ENCODE measurements around the gene DGCR2.
A peak's percentile ranks its signal among the peaks of the same experiment; 100 is the strongest.
"Not testable (repeated sequence)": the region's sequence is repeated elsewhere in the genome, so short reads cannot be mapped to it uniquely, and the experiment has no call there.

The DGCR2 gene

DNA sequence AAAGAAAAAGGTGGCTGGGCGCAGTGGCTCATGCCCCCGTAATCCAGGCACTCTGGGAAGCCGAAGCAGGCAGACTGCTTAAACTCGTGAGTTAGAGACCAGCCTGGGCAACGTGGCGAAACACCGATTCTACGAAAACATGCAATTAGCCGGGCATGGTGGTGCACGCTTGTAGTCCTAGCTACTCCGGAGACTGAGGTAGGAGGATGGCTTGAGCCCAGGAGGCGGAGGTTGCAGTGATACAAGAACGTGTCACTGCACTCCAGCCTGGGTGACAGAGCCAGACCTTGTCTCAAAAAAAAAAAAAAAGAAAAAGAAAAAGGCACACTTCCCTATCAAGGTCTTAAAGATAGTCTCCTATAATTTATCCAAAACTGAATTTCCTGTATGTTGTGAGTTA lies 39.4 kb downstream of the DGCR2 start:
- DNase-seq (ENCODE audit: low read depth), result no peak

DNA sequence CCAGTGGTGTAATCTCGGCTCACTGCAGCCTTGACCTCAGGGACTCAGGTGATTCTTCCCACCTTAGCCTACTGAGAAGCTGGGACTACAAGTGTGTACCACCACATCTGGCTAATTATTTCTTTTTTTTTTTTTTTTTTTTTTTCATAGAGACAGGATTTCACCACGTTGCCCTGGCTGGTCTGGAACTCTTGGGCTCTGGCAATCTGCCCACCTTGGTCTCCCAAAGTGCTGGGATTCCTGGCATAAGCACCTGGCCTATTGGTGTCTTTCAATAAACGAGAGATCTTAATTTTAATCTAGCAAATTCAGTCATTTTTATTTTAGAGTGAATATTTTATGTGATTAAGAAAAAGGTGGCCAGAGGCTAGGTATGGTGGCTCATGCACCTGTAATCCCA lies 40.1 kb downstream of the DGCR2 start:
- no peak for DNase-seq (ENCODE audit: low read depth)

DNA sequence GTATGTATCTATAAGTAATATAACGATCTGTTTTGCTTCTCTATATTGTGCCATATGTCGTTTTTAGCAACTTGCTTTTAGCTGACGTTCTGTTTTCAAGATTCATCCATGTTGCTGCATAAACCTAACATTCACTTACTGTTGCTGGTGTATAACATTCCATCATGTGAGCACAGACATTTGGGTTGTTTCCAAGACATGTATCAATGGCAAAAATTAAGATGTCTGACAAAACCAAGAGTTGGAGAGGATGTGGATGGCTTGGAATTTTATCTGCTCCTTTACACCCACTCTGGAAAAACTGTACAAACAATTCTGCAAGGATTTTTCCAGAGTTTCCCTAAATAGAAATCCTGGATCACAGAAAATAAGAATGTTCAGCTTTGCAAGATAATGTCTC lies 40.9 kb downstream of the DGCR2 start:
- no peak for DNase-seq (ENCODE audit: low read depth)

DNA sequence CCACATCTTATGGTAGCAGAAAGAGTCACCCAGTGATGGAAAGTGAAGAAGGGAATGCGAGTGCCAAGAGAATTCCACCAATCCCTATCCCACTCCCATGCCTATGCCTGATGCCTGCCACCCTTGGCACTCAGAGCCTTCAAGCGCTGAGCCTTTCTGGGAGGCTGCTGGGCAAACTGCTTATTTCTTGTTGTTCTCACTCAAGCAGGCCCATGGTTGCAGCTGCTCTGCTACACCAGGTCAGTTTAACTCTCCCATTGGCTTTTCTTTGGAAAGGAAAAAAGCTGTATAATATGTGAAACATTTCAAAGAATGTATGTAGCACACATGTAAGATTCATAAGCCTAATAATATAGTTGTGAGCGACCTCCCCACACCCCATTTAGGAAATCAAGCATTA lies 41.4 kb downstream of the DGCR2 start:
- DNase-seq (ENCODE audit: low read depth), result no peak

DNA sequence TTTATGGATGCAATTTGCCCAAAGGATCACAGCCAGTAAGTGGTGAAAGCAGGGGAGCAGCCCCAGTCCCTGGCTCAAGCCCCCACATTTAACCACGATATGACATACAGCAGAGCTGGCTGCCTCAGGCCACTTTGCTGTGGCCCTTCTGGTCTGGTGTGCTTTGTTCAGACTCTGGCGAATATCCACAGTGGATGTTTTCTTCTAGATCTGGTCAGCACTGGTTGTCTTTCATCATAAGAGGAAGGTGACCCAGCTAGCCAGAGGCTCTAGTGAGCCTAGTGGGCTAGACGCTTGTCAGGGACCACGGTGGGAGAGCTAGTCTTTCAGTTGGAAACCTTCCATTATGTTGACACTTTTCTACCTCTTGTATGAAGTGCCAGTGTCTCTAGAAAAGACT lies 42.5 kb downstream of the DGCR2 start:
- DNase-seq (ENCODE audit: low read depth), result no peak

DNA sequence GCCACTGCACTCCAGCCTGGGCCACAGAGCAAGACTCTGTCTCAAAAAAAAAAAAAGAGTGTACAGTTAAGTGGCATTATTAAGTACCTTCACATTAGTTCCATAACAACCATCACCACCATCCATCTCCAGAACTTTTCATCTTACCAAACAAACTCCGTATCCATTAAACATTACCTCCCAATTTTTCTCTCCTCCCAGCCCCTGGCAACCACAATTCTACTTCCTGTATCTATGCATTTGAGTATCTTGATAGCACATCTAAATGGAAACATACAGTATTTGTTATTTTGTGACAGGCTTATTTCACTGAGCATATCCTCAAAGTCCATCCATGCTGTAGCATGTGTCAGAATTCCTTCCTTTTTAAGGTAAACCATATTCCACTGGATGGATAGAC lies 46.8 kb downstream of the DGCR2 start:
- DNase-seq (ENCODE audit: low read depth), result no peak

DNA sequence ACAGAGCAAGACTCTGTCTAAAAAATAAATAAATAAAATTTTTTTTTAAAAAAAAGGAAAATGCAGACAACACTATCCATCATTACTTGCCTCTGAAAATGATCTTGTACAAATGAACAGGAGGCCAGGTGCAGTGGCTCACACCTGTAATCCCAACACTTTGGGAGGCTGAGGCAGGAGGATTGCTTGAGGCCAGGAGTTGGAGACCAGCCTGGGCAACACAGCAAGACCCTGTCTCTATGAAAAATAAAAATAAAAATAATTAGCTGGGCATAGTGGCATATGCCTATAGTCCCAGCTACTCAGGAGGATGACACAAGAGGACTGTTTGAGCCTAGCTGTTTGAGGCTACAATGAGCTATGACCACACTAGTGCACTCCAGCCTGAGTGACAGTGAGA lies 49.4 kb downstream of the DGCR2 start:
- DNase-seq (ENCODE audit: low read depth), result not testable (repeated sequence)

DNA sequence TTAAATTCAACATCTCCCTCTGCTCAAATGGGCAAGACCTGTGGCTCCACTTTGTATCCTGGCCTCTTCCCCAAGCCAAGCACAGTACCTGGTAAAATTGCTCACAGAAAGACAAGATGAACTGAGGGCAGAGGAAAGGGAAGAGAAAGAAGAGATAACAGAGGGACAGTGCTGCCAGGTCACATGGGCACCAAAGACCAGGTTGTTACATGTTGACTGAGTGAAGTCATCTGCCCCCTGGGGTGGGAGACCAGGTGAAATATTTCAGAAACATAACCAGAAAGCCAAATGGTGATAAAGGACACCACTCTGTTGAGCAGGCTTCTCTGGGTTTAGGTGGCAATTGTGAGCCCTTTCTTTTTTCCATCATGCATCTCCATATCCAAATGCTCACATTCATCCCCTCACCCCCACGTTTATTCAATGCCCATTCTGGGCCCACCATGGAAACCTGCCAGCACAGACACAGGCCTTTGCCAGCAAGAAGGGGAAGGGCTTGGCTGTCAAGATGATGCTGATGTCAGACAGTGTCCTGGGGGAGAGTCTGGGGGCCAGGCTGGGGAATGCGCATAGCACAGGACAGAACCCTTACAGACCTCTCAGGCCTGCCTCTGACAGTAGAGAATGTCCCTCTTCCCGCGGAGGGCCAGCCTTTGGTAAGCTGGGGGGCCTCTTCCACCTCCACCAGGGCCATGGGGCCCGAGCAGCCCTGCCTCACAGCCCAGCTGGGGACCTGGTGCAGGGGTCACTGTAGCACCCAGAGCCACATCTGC lies 51.6 kb downstream of the DGCR2 start:
- no peak for DNase-seq (ENCODE audit: low read depth)

DNA sequence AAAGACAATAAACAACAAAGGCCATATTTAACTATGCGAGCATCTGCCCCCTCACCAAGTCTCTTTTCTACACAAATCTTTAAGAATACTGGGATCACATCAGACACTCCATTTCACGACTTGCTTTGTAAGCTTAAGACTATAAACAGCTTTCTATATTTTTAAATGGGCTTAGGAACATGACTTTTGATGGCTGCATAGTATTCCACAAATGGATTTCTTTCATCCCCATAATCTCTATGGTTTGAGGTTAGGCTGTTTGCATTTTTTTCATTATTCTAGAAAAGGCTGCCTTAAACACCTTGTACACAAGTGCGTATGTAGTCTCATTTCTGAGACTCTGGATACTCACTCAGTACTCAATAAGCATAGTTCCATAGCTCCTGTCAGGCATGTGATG lies 52.8 kb downstream of the DGCR2 start:
- no peak for DNase-seq (ENCODE audit: low read depth)

DNA sequence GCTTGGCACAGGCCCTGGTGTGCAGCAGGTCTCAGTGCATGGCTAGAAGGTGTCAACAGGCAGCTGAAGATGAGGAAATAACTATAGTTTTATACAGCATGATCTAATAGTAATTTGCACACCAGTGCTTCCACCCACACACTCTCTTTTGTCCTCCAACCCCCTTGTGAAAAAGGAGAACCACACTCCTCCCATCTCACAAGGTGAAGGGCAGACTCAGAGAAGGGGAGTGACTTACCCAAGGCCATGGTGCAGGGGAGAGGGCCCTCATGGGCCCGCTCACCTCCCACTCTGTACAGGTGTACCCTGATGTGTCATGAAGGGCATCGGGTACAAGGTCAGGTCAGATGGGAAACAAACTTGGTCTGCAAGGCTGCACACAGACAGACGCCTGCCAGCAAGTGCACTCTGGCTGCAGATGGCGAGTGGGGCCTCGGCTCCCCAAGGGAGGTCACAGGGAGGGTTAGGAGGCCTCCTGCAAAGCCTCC lies 53.4 kb downstream of the DGCR2 start:
- no peak for DNase-seq (ENCODE audit: low read depth)

DNA sequence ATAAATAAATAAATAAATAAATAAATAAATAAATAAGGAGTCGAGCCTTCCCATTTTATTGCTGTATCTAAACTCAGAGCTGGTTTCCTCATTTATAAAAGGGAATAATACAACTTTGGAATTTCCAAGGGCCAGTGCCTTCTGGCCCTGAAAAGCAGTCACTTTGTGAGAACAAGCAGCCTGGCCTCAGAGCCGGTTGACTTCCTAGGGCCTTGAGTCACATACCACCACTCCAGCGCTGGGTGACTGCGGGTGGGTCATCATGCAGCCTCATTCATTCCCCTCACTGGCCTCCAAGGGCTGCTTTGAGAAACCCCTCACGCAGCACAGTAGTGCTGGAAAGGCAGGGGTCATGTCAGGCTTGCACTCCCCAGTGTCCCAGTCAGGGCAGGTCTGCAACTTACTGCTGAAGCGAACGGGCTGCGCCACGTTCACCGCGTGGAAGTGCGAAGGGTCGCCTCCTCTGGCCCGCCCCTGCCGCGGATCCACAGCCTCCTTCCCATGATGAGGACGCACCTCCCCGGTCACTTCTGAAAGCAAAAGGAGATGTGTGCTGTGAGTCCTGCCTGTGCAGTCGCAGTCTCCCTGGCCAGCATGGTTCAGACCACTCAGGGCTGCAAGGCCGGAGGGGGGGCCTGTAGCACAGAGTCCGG lies 54.4 kb downstream of the DGCR2 start:
- no peak for DNase-seq (ENCODE audit: low read depth)

DNA sequence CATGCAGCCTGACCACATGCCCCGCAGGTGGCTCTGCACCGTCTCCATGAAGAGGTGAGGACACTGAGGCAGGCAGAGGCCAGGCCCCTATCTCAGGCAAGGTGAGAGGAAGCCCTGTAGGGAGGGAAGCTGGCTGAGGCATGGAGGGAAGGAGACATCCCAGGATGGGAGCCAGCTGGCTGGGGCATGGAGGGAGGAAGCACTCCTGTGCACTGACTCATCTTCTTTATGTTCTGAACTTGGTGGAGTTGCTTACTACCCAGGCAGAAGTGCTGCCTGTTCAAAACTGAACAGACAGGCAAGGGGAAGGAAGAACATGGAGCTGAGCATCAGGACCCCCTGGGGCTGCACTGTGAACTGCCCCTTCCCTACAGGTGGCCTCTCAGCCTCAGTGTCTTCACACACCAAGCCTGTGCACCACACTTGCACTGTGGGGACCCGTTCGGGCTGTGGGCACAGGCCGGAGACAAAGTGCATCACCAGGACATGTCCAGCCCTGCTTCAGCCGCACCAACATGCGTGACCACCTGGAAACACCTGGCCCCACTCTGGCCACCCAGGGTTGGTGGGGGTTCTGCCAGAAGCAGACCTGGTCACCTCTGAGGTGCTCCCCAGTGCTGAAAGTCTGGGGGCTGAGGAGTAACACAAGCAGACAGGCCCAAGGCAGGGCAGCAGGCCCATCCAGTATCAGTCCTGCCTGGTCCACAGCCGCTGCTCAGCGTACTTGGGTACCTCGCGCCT lies 55.5 kb downstream of the DGCR2 start:
- peak; percentile 20 for DNase-seq (ENCODE audit: low read depth)

DNA sequence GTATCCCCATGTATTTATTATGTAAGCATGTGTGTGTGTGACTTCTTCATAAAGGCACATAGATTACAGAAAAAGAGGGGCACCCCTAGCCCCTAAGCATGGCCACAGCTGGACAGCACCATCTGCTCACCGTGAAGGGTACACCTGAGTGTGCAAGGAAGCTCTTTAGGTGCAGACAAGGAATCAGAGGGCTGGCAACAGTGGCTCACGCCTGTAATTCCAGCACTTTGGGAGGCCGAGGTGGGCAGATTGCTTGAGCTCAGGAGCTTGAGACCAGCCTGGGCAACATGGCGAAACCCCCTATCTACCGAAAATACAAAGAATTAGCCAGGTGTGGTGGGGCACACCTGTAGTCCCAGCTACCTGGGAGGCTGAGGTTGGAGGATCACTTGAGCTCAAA lies 56.3 kb downstream of the DGCR2 start:
- DNase-seq (ENCODE audit: low read depth), result no peak

DNA sequence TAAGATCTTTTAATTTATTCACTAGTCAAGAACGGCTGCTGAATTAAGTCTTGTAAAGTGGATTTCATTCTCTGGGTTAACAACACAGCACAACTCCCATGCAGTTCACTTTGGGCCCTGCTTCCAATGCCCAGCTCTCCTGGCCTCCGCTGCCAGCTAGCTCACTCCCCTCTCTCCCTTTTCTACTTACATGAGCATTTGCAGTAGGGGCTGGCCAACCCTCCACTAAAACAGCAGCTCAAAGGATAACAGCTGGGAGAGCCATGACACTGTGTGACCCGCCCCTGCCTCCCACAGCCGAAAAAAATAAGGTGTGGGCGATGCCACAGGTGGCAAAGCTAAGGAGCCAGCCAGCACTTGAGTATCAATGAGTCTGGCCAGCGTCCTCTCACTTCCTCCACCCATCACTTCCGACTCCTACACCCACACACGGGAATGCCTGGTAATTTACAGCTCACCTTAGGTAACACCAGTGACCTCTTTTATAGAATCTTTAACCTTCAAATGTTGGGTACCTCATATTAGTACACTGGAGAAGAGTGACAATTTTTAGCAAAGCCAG lies 56.8 kb downstream of the DGCR2 start:
- DNase-seq (ENCODE audit: low read depth), result no peak

DNA sequence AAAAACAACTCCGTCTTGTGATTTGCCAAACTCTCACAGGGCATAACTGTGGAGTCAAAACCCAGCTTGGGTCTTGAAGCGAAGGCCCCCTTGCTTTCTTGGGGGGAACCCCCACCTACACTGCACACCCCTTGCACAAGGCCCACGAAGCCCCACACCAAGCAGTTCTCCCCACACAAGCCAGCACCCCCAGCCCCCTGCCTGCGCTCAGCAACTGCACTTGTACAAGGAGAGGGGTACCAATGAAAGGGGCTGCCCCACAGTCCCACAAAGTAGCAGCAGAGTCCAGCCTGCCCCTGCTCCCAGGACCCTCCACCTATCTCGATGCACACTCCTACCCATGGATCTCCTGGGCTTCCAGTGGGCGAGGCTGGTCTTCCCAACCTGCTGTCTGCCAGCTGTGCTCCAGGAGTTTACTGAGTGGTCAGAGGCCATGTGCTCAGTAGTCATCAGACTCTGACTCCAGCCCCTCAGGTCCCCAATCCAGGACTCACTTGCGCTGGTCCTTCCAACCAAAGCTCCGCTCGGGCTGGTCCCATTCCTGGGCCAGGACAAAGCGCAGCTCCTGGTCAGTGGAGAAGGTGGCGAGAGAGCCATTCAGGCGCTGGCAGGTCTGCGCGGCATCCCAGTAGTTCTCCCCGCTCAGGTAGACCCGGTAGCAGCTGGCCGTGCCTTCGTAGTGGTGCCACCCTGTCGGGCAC lies 57.7 kb downstream of the DGCR2 start:
- DNase-seq (ENCODE audit: low read depth), result no peak

DNA sequence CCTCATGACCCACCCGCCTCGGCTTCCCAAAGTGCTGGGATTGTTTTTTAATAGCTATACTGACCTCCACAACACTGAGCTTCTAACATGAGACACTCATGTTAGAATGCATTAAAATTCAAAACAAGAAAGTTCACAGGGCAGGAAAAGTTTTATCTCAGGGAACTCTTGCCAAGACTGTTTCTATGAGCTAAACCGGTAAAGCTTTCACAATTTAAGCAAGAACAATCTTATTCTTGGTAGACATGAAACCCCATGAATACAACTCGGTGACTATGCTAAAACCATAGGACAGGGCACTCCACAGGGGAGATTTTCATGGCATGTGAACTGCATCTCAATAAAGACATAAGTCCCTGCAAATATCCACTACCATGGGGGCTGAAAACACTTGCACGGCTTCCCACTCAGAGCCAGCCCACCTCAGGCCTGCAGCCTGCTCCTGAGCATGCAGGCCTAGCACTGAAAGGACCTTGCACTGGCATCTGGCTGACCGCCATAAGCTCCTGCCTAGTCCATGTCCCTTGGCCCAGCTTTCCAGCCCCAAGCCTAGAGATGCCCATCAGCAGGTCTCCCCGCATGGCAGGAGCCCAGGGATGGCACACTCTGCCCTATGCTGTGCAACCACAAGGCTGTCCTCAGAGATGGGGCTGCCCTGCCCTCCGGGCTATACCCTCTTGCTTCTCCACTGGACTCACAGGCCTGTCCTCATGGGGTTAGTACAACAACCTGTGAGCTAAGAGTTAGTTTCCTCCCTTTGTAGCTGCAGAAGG lies 58.4 kb downstream of the DGCR2 start:
- no peak for DNase-seq (ENCODE audit: low read depth)

DNA sequence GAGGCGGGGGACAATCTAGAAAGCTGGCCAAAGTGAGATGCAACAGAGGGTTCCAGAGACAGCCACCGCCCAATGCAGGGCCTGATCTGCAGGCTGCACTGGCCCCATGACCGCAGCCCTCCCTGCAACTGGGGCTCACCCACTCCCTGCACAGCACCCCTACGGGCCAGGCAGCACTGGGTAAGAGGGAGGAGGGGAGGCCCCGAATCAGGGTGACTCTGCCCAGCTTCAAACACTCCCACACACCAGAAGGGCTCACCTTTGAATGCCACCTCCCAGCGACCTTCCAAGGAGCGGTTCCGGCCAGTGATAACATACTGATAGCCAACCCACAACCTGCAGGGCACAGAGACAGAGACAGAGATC lies 59.3 kb downstream of the DGCR2 start:
- no peak for DNase-seq (ENCODE audit: low read depth)

DNA sequence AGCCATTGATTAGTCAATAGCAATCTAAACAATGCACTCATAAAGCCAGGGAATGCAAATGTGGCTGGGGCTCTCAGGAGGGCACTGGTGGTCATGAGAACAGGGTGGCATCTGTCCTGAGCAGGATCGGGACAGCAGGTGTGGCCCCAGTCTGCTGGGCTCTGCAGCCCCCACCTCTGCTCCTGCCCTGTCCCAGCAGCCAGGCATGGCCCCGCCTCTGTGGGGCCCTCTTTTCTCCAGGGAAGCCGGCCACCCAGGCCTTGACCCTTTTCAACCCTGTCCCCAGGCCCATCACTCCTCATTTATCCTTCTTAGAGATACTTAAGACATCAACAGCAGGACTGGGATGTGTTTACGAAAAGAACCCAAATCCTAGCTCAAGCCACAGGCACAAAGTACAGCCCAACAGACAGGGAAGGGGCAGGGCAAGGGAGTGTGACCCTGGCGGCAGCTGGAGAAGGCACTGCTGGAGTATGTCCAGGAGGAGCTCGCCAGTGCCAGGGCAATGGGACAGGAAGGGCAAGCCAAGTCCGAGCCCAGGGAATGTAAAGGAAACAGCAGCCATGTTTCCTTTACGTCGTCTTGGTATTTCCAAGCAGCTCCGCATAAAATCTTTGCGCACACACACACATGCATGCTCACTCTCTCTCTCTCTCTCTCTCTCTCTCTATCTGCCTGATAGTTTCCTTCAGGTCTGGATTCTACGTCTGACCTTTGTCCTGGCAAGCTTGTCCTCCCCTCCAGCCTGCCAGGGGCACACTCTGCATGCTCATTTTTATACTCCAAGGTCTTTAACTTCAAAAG lies 59.9 kb downstream of the DGCR2 start:
- no peak for DNase-seq (ENCODE audit: low read depth)

DNA sequence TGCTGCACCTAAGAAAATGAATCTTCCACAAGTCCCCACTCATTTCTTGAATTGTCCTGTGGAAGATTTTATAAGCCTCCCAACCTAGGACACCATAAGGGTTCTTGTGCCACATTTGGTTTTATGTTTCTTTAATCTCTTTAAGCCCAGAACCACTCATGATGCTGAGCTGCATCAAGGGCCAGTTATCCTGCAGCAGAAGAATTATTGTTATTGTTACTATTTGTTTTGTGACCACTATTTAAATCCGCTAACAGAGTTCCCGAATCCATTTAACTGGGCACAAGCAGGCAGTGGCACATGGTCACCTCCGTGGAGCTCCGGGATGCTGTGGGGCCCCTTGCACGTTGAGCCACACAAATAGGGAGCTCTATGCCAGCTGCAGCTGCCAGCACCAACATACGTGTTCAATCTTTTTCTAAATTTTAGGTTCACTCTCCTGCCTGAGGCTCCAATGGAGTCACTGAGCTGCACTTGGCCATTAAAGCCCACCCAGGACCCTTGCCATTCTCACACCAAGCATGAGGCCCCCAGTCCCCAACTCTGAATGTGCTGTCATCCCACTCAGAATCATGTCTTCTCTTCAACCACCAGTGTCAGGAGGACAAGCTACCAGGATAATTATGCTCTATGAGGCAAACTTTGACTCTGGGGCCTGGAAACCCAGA lies 60.6 kb downstream of the DGCR2 start:
- no peak for DNase-seq (ENCODE audit: low read depth)
